NT2/D1 (cell line): Measurements from ENCODE around the gene SETD1B.

Source experiments
- SUZ12 ChIP-seq: IDR thresholded peaks from 2 replicates; pipeline ENCODE4 v1.6.1; 2011; ENCODE audit not compliant: insufficient read length, insufficient read depth; ENCODE audit errors: extremely low read depth
- YY1 ChIP-seq: IDR thresholded peaks from 2 replicates; pipeline ENCODE4 v1.6.1; 2011; ENCODE audit not compliant: insufficient read length, insufficient read depth
- ZNF274 ChIP-seq: IDR thresholded peaks from 2 replicates; pipeline ENCODE4 v1.6.1; 2011; ENCODE audit warnings: mild to moderate bottlenecking, low read depth, low read length

DNA sequence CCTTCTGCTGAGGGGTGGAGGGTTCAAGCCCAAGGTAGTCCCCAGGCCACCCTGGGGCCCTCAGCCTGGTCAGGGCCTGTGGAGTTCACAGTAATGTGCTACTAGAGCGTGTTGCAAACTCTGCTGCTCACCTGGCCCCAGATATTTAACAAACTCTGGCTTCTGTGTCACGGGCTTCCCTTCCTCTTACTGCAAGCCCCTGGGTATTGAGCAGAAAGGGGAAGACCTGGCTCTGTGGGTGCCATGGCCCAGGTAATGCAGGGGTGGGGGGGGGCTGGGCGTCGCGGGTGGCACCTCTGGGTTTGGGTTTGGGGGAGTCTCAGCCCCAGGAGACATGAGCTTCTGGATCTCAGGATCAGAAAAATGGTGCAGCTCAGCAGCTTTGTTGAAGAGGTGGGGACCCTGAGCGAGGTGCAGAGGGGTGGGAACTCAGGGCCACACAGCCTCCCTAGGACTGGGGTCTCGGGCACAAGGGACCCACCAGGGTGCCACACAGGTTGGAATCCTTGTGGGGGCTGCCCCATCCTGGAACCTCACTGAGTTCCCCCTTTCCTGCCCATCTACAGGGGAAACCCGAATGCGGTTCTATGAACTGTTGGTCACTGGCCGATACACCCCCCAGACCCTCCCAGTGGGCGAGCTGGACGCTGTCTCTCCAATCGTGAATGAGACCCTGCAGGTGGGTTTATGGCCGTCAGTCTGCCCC, 4.0 kb downstream of the SETD1B start:
- no peak for TF ChIP-seq YY1
- no peak for TF ChIP-seq ZNF274
- TF ChIP-seq SUZ12: no peak
